HepG2 (cell line): ENCODE measurements around the gene TFB1M. TPM values are rescaled to one million over a fixed set of nuclear protein-coding genes. Genes with fewer than 3 reads are reported as not detected.

Experiments used
- FOXM1 ChIP-seq: sonication (generic); formaldehyde crosslinking; IDR thresholded peaks from 2 replicates; pipeline ENCODE4 v1.5.0; 2020; ENCODE audit warnings: missing genetic modification reagents
- HNF1B ChIP-seq: sonication (generic); formaldehyde crosslinking; IDR thresholded peaks from 2 replicates; pipeline ENCODE4 v1.5.1; 2020; ENCODE audit warnings: mild to moderate bottlenecking, moderate library complexity, missing genetic modification reagents
- KIAA2018 ChIP-seq: sonication (generic); formaldehyde crosslinking; IDR thresholded peaks from 2 replicates; pipeline ENCODE4 v1.5.0; 2020; ENCODE audit warnings: mild to moderate bottlenecking, missing genetic modification reagents, borderline replicate concordance
- NFAT5 ChIP-seq: sonication (generic); formaldehyde crosslinking; IDR thresholded peaks from 2 replicates; pipeline ENCODE4 v1.4.0; 2020; ENCODE audit warnings: missing genetic modification reagents
- NKX3-1 ChIP-seq: sonication (generic); formaldehyde crosslinking; IDR thresholded peaks from 2 replicates; pipeline ENCODE4 v1.5.0; 2020; ENCODE audit warnings: missing genetic modification reagents
- NR2F6 ChIP-seq, 2 experiments: IDR thresholded peaks; 2 replicates each; pipeline ENCODE4 v1.6.1; 2016; ENCODE audit warnings: antibody characterized with exemption in 1 of 2, mild to moderate bottlenecking in 1 of 2
- POLR2G ChIP-seq: fragments of 200-400 bp; formaldehyde crosslinking; IDR thresholded peaks from 2 replicates; pipeline ENCODE4 v1.6.1; 2018; ENCODE audit warnings: mild to moderate bottlenecking, low read depth, low read length, moderate library complexity
- SALL1 ChIP-seq: sonication (generic); formaldehyde crosslinking; IDR thresholded peaks from 2 replicates; pipeline ENCODE4 v1.8.0; 2022; ENCODE audit warnings: mild to moderate bottlenecking, missing genetic modification reagents
- ZNF225 ChIP-seq: sonication (generic); formaldehyde crosslinking; IDR thresholded peaks from 2 replicates; pipeline ENCODE4 v1.4.0; 2020; ENCODE audit warnings: mild to moderate bottlenecking, missing genetic modification reagents
- ZNF282 ChIP-seq: fragments of 450-650 bp; IDR thresholded peaks from 2 replicates; pipeline ENCODE4 v1.6.1; 2018; ENCODE audit not compliant: partially characterized antibody
- ZNF747 ChIP-seq: sonication (generic); formaldehyde crosslinking; IDR thresholded peaks from 2 replicates; pipeline ENCODE4 v1.8.1; 2023; ENCODE audit warnings: missing genetic modification reagents, mild to moderate bottlenecking, borderline replicate concordance
- ZNF766 ChIP-seq: sonication (generic); formaldehyde crosslinking; IDR thresholded peaks from 2 replicates; pipeline ENCODE4 v1.5.0; 2020; ENCODE audit warnings: missing genetic modification reagents, borderline replicate concordance
- ZNF775 ChIP-seq: sonication (generic); formaldehyde crosslinking; IDR thresholded peaks from 2 replicates; pipeline ENCODE4 v1.4.0; 2020; ENCODE audit warnings: missing genetic modification reagents, mild to moderate bottlenecking, moderate library complexity, borderline replicate concordance
- ZNF879 ChIP-seq: sonication (generic); formaldehyde crosslinking; IDR thresholded peaks from 2 replicates; pipeline ENCODE4 v1.8.1; 2023; ENCODE audit warnings: missing genetic modification reagents
- ZSCAN31 ChIP-seq: sonication (generic); formaldehyde crosslinking; IDR thresholded peaks from 2 replicates; pipeline ENCODE4 v1.5.0; 2020; ENCODE audit warnings: low read depth, mild to moderate bottlenecking, missing genetic modification reagents
- polyA plus RNA-seq, 8 experiments: library from polyadenylated mRNA; depleted of rRNA in 3 of 8; stranded (reverse) in 7 of 8; unstranded in 1 of 8; fragments of >200 nt; fragmentation: Illumina TruSeq in 4 of 8; extraction: Trizol in 4 of 8; gene quantifications; 2 replicates each; pipeline versions ENCODE4 v1.2.1 to v1.2.3, GENCODE V29; 2011 to 2016; ENCODE audit warnings: low read depth in 4 of 8, missing spikeins in 1 of 8, mixed read lengths in 1 of 8; ENCODE audit not compliant: insufficient read depth in 1 of 8
- total RNA-seq, 5 experiments: library from RNA; depleted of rRNA; stranded (reverse); fragments of >200 nt; fragmentation: Illumina TruSeq; extraction: Trizol; gene quantifications; 2 replicates each; pipeline ENCODE4 v1.2.3, GENCODE V29; 2016; ENCODE audit warnings: low read depth in 1 of 5

Gene TFB1M
- total and polyA plus RNA-seq, 2 of the 13 experiments (the other 11 are each of a cell fraction or from before 2014, with no cell fraction given) = 91.4 to 122 TPM

GRCh38 chr6:155330133-155330734 lies 15.9 kb upstream of the TFB1M start (continued):
- TF ChIP-seq HNF1B (CRISPR knock-in tag) (no peak), ZNF225 (CRISPR knock-in tag) (no peak), ZNF282 (no peak), FOXM1 (no peak), ZNF766 (no peak), NFAT5 (CRISPR knock-in tag) (no peak), NKX3-1 (CRISPR knock-in tag) (no peak), ZNF775 (0 out of 2 replicates have a peak, but pooled peaks have one; percentile 19), SALL1 (CRISPR knock-in tag) (peak; percentile 38; the same call in 1 of the 2 replicates), NR2F6 (IDR thresholded peaks at IDR 0.05) (no peak), NR2F6 (CRISPR knock-in tag; IDR thresholded peaks at IDR 0.05) (no peak), ZNF747 (CRISPR knock-in tag) (no peak), ZNF879 (CRISPR knock-in tag) (no peak), ZSCAN31 (no peak), KIAA2018 (no peak), POLR2G (no peak)
